Measurements from ENCODE around the gene GAL3ST1.
"Not testable (repeated sequence)": the region's sequence is repeated elsewhere in the genome, so short reads cannot be mapped to it uniquely, and the experiment has no call there.

The GAL3ST1 gene

DNA sequence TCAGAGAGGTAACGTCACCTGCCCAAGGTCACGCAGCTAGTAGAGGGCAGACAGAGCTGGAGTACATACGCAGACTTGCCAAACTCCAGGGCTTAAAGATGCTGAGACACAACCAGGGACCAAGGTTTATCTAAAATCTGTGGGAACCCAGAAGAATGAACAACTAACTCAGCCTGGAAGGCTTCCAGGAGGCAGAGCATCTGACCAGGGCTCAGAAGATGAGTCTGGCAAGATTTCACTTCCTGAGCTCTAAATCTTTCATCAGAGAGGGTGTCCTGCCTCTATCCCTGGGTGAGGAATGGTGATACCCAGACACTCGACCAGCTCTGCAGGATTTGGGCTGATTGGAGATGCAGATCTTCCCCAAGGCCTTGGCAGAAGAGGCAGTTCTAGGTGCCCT, 9.1 kb downstream of the GAL3ST1 start:
- Histone ChIP-seq H3K4me3 (ENCODE audit: insufficient read depth, low read depth, low read length) (no peak overlapping the region), H3K9me3 (ENCODE audit: control insufficient read depth, low read length) (no peaks in the 10 kb centered on the region), H3K4me1 (ENCODE audit: control insufficient read depth, insufficient read depth, low read length) (no peaks in the 10 kb centered on the region), H3K27ac (ENCODE audit: insufficient read depth, low read depth, low read length, poor library complexity, severe bottlenecking) (no peak overlapping the region), H3K27me3 (ENCODE audit: control insufficient read depth, insufficient read depth, low read length, poor library complexity, severe bottlenecking) (no peaks in the 10 kb centered on the region), H3K36me3 (ENCODE audit: control insufficient read depth, insufficient read depth, low read length) (no peaks in the 10 kb centered on the region)
- 85 to 92% methylated on average over 4 of the region's 4 CpGs for WGBS, 2 experiments

DNA sequence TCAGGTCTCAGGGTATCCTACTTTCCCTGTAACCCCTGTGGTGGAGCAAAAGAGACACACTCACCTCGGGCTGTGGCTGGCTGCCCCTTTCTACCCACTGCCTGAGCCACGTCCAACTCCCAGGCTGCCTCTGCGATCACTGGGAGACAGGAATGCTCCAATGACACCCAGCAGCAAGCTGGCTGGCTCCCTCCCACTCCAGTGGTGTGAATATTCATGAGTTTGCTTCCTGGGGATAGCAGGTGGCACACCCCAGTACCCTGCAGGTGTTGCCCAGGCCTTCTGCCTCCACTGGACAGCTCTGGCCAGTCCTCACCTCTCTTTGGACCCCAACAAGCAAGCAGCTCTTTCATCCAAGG, 9.7 kb downstream of the GAL3ST1 start:
- Histone ChIP-seq H3K27me3 (ENCODE audit: control insufficient read depth, insufficient read depth, low read length, poor library complexity, severe bottlenecking) (no peaks in the 10 kb centered on the region), H3K9me3 (ENCODE audit: control insufficient read depth, low read length) (no peaks in the 10 kb centered on the region), H3K4me3 (ENCODE audit: insufficient read depth, low read depth, low read length) (no peak overlapping the region), H3K4me1 (ENCODE audit: control insufficient read depth, insufficient read depth, low read length) (no peaks in the 10 kb centered on the region), H3K36me3 (ENCODE audit: control insufficient read depth, insufficient read depth, low read length) (no peaks in the 10 kb centered on the region), H3K27ac (ENCODE audit: insufficient read depth, low read depth, low read length, poor library complexity, severe bottlenecking) (no peak overlapping the region)
- 42% methylated on average over 3 of the region's 3 CpGs for WGBS, 2 experiments

DNA sequence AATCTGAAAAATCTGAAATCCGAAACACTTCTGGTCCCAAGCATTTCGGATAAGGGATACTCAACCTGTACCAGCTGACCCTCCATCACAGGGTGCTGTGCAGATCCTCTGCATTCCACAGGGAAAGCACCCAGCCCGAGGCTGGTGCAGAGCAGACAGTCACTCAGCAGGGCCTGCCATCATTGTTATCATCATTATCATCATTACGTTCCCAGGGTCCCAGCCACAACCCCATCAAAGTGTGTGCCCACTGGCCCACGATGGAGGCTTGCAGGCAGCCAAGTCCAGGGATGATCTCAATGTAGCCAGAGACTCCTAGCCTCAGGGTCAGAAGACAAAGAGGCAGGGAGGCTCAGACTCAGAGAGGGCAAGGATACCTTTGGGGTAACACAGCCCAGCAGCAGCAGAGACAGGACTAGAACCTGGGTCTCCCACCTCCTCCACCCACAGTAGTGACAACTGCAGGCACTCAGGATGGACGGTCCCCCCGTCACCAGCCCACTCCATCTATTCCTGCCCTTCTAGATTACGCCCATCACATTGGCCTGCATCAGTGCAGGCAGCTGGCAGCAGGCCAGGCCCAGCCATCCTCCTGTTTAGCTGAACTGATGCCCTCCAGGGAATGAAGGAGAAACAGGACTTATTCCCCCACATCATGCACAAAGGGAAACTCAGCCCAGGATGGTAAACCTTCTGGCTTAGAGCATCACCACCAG, 10.3 kb downstream of the GAL3ST1 start:
- no peak overlapping the region for H3K27ac ChIP-seq (ENCODE audit: insufficient read depth, low read depth, low read length, poor library complexity, severe bottlenecking)
- H3K4me1 ChIP-seq (ENCODE audit: control insufficient read depth, insufficient read depth, low read length), result no peaks in the 10 kb centered on the region
- H3K36me3 ChIP-seq (ENCODE audit: control insufficient read depth, insufficient read depth, low read length), result no peaks in the 10 kb centered on the region
- H3K4me3 ChIP-seq (ENCODE audit: insufficient read depth, low read depth, low read length), result no peak overlapping the region
- H3K27me3 ChIP-seq (ENCODE audit: control insufficient read depth, insufficient read depth, low read length, poor library complexity, severe bottlenecking), result no peaks in the 10 kb centered on the region
- 93 to 94% methylated on average over 8 of the region's 8 CpGs for WGBS, 2 experiments
- no peaks in the 10 kb centered on the region for H3K9me3 ChIP-seq (ENCODE audit: control insufficient read depth, low read length)

DNA sequence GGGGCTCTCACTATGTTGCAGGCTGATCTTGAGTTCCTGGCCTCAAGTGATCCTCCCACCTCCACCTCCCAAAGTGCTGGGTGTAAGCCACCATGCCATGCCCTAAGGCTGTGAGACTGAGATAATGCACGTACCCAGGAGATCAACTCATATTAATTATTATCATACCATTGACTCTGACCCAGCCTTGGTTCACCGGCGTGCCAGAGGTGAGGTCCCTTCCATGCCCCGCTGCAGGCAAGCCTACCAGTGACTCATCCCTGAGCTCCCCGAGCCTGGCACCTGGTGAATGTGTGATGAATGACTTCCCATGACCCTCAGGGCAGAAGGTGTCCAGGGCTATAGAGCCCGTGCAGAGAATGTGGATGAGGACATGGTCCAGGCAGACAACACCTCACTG, 12.1 kb downstream of the GAL3ST1 start:
- 93 to 94% methylated on average over 6 of the region's 6 CpGs for WGBS, 2 experiments
- no peaks in the 10 kb centered on the region for H3K4me1 ChIP-seq (ENCODE audit: control insufficient read depth, insufficient read depth, low read length)
- no peaks in the 10 kb centered on the region for H3K9me3 ChIP-seq (ENCODE audit: control insufficient read depth, low read length)

DNA sequence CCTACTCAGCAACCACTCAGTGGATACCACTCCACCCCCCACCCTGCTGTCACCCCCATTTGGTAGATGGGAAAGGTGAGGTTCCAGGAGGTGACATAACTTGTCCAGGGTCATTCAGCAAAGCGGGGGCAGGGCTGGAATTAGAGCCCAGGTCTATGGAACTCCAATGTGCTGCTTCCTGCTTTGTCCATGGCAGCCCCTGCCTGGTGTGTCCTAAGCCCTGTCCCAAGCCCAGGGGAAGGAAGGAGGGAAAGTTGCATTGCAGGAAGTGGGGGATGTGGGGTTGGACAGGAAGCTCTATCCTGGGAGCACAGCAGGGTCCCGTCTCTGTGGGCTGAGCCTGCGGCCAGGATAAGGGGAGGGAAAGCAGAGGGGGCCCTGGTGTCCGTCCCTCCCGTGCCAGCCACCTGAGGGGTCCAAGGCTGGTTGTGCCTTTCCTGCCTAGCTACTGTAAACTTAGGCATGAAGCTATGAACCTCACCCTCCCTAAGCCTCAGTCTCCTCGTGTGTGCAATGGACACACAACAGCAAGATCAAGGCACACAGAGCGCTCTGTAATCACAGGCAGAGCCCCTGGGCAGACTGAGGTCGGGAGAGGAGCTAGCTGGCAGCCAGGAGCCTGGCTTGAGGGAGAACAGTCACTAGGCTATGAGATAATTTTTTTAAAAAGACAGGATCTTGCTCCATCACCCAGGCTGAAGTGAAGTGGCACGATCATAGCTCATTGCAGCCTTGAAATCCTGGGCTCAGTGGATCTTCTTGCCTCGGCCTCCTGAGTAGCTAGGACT, 12.9 kb downstream of the GAL3ST1 start:
- H3K4me1 ChIP-seq (ENCODE audit: control insufficient read depth, insufficient read depth, low read length), result no peaks in the 10 kb centered on the region
- no peak overlapping the region for H3K4me3 ChIP-seq (ENCODE audit: insufficient read depth, low read depth, low read length)
- no peaks in the 10 kb centered on the region for H3K9me3 ChIP-seq (ENCODE audit: control insufficient read depth, low read length)
- WGBS, 2 experiments, result 70% methylated on average over 10 of the region's 10 CpGs
- no peaks in the 10 kb centered on the region for H3K27me3 ChIP-seq (ENCODE audit: control insufficient read depth, insufficient read depth, low read length, poor library complexity, severe bottlenecking)
- no peak overlapping the region for H3K27ac ChIP-seq (ENCODE audit: insufficient read depth, low read depth, low read length, poor library complexity, severe bottlenecking)
- H3K36me3 ChIP-seq (ENCODE audit: control insufficient read depth, insufficient read depth, low read length), result no peaks in the 10 kb centered on the region

More for the DNA sequence above, 12.1 kb downstream of the GAL3ST1 start:
- Histone ChIP-seq H3K27ac (ENCODE audit: insufficient read depth, low read depth, low read length, poor library complexity, severe bottlenecking) (no peak overlapping the region), H3K27me3 (ENCODE audit: control insufficient read depth, insufficient read depth, low read length, poor library complexity, severe bottlenecking) (no peaks in the 10 kb centered on the region), H3K4me3 (ENCODE audit: insufficient read depth, low read depth, low read length) (no peak overlapping the region), H3K36me3 (ENCODE audit: control insufficient read depth, insufficient read depth, low read length) (no peaks in the 10 kb centered on the region)

DNA sequence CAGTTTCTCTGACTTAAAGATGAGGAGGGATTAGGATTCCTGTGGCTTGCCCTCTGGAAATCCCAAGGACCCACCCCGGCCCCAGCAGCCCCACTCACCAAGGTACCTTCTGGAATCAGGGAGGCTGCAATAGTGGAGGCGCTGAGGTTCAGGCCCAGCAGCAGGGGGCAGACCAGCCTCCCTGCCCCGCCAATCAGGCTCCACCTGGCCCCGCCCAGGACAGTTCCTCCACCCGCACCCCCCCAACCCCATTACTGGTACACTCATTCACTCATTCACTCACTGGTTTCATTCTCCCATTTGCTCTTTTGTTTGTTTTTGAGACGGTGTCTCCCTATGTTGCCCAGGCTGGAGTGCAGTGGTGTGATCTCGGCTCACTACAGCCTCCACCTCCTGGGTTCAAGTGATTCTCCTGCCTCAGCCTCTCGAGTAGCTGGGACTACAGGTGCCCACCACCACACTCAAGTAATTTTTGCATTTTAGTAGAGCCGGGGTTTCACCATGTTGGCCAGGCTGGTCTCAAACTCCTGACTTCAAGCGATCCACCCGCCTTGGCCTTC, 13.7 kb downstream of the GAL3ST1 start:
- not testable (repeated sequence) for H3K9me3 ChIP-seq (ENCODE audit: control insufficient read depth, low read length); H3K4me3 ChIP-seq (ENCODE audit: insufficient read depth, low read depth, low read length); H3K36me3 ChIP-seq (ENCODE audit: control insufficient read depth, insufficient read depth, low read length); H3K4me1 ChIP-seq (ENCODE audit: control insufficient read depth, insufficient read depth, low read length); H3K27ac ChIP-seq (ENCODE audit: insufficient read depth, low read depth, low read length, poor library complexity, severe bottlenecking); H3K27me3 ChIP-seq (ENCODE audit: control insufficient read depth, insufficient read depth, low read length, poor library complexity, severe bottlenecking)
- 82 to 86% methylated on average over 11 of the region's 11 CpGs for WGBS, 2 experiments

DNA sequence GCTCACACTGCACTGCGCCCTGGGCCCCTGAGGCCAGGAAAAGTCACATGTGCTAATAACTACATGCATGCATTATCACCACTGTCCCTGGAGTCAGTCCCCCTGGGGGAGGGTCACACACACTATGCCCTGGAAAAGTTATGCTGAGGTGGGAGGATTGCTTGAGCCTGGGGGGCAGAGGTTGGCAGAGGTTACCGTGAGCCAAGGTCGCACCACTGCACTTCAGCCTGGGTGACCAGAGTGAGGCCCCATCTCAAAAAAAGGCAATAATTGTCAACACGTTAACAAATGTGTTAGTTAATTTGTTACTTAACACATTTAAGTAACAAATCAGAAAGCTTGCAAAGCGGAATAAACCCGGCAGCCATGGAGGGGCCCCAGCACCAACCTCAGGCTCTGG, 14.6 kb downstream of the GAL3ST1 start:
- no peak overlapping the region for H3K4me3 ChIP-seq (ENCODE audit: insufficient read depth, low read depth, low read length)
- WGBS, 2 experiments, result 95 to 97% methylated on average over 5 to 6 of the region's 6 CpGs
- H3K36me3 ChIP-seq (ENCODE audit: control insufficient read depth, insufficient read depth, low read length), result no peaks in the 10 kb centered on the region
- no peaks in the 10 kb centered on the region for H3K27me3 ChIP-seq (ENCODE audit: control insufficient read depth, insufficient read depth, low read length, poor library complexity, severe bottlenecking)
- H3K27ac ChIP-seq (ENCODE audit: insufficient read depth, low read depth, low read length, poor library complexity, severe bottlenecking), result no peak overlapping the region
- H3K4me1 ChIP-seq (ENCODE audit: control insufficient read depth, insufficient read depth, low read length), result no peaks in the 10 kb centered on the region
- H3K9me3 ChIP-seq (ENCODE audit: control insufficient read depth, low read length), result no peaks in the 10 kb centered on the region

DNA sequence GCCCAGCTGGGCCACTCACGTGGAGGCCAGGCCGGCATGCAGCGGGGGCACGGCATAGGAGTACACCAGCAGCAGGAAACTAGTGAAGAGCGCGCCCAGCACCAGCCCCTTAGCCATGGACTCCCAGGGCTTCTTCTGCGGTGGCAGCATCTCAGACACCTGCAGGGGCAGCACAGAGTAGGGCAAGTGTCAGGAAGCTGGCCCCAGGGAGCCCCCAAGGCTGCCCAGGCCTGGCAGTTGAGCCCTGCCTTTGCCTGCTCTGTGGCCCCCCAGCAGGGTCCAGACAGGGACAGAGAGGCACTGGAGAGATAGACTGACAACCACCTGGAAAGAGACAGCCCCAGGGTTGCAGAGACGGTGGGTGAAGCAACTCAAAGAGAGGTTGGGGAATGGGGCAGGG, 17.2 kb downstream of the GAL3ST1 start:
- WGBS, 2 experiments, result 84% methylated on average over 8 of the region's 8 CpGs
- Histone ChIP-seq H3K27ac (ENCODE audit: insufficient read depth, low read depth, low read length, poor library complexity, severe bottlenecking) (no peak overlapping the region), H3K4me1 (ENCODE audit: control insufficient read depth, insufficient read depth, low read length) (no peaks in the 10 kb centered on the region), H3K4me3 (ENCODE audit: insufficient read depth, low read depth, low read length) (no peak overlapping the region), H3K27me3 (ENCODE audit: control insufficient read depth, insufficient read depth, low read length, poor library complexity, severe bottlenecking) (no peaks in the 10 kb centered on the region), H3K9me3 (ENCODE audit: control insufficient read depth, low read length) (no peaks in the 10 kb centered on the region), H3K36me3 (ENCODE audit: control insufficient read depth, insufficient read depth, low read length) (no peaks in the 10 kb centered on the region)

DNA sequence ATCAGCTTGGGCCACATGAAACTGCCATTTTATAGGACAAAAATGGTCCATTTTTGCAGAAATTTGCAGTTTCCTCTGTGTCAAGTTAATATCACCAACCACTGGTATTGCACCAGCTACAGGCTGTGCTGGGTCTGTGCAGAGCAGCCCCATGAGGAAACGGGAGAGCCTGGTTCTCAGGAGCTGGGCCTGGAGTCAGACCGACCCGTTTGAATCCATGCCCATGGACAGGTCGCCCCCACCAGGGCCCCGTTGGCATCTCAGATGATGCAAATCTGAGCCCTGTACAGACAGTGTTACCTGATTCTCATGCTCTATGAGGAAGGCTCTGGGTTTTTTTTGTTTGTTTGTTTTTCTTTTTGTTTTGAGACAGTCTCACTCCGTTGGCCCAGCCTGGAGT, 18.1 kb downstream of the GAL3ST1 start:
- no peaks in the 10 kb centered on the region for H3K36me3 ChIP-seq (ENCODE audit: control insufficient read depth, insufficient read depth, low read length)
- no peak overlapping the region for H3K27ac ChIP-seq (ENCODE audit: insufficient read depth, low read depth, low read length, poor library complexity, severe bottlenecking)
- WGBS, 2 experiments, result 77 to 87% methylated on average over 6 of the region's 6 CpGs
- H3K4me3 ChIP-seq (ENCODE audit: insufficient read depth, low read depth, low read length), result no peak overlapping the region
- H3K9me3 ChIP-seq (ENCODE audit: control insufficient read depth, low read length), result no peaks in the 10 kb centered on the region
- H3K27me3 ChIP-seq (ENCODE audit: control insufficient read depth, insufficient read depth, low read length, poor library complexity, severe bottlenecking), result no peaks in the 10 kb centered on the region
- no peaks in the 10 kb centered on the region for H3K4me1 ChIP-seq (ENCODE audit: control insufficient read depth, insufficient read depth, low read length)

All from ectodermal cell (in vitro differentiated cells).